DND-41 (cell line): ENCODE data around the gene SKAP1.

ENCODE experiments used
- CTCF ChIP-seq: IDR thresholded peaks from 2 replicates; pipeline ENCODE4 v1.5.1; 2012; ENCODE audit warnings: borderline replicate concordance, low read length, moderate library complexity, mild to moderate bottlenecking; ENCODE audit not compliant: poor library complexity, severe bottlenecking; ENCODE audit errors: extremely low read depth
- EZH2 ChIP-seq: IDR thresholded peaks from 3 replicates; pipeline ENCODE4 v1.6.1; 2012; ENCODE audit warnings: borderline replicate concordance, low read depth, mild to moderate bottlenecking, moderate library complexity, low read length, inconsistent platforms; ENCODE audit not compliant: severe bottlenecking

DNA sequence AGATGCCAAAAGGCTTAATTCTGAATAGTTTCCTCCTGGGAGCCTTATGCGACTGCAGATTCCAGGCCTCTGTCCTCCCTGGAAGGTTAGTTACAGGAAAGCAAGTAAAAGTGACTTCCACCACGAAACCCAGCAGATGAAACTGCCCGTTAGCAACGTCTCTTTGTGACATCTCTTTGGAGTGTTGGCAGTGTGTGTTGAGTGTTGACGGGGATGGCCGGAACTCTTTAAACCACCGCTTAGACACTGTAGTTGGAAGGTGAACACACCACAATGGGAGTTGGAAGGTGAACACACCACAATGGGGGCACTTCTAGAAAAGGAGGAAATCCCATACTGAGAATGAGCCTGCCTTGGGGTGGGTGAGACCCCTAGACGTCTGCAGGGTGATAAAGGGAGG lies 858 bp downstream of the SKAP1 start:
- no peak for TF ChIP-seq CTCF
- TF ChIP-seq EZH2: no peak
